ENCODE results near the gene VPS13D.

Gene VPS13D

GRCh38 chr1:12185918-12186678 lies 43.7 kb upstream of the VPS13D start:
- Histone ChIP-seq H3K4me1 (ENCODE audit: control insufficient read depth, insufficient read depth, low read length) (peaks cover 11% of the 10 kb centered on the region), H3K27me3 (ENCODE audit: control insufficient read depth, insufficient read depth, low read length, poor library complexity, severe bottlenecking) (no peaks in the 10 kb centered on the region), H3K27ac (ENCODE audit: insufficient read depth, low read depth, low read length, poor library complexity, severe bottlenecking) (no peak overlapping the region), H3K9me3 (ENCODE audit: control insufficient read depth, low read length) (no peaks in the 10 kb centered on the region), H3K36me3 (ENCODE audit: control insufficient read depth, insufficient read depth, low read length) (no peaks in the 10 kb centered on the region), H3K4me3 (ENCODE audit: insufficient read depth, low read depth, low read length) (no peak overlapping the region)
- 93% methylated on average over 13 of the region's 13 CpGs for WGBS, 2 experiments

- Histone ChIP-seq H3K9me3 (ENCODE audit: control insufficient read depth, low read length) (no peaks in the 10 kb centered on the region), H3K4me1 (ENCODE audit: control insufficient read depth, insufficient read depth, low read length) (peaks cover 11% of the 10 kb centered on the region), H3K27ac (ENCODE audit: insufficient read depth, low read depth, low read length, poor library complexity, severe bottlenecking) (no peak overlapping the region), H3K36me3 (ENCODE audit: control insufficient read depth, insufficient read depth, low read length) (no peaks in the 10 kb centered on the region), H3K27me3 (ENCODE audit: control insufficient read depth, insufficient read depth, low read length, poor library complexity, severe bottlenecking) (no peaks in the 10 kb centered on the region), H3K4me3 (ENCODE audit: insufficient read depth, low read depth, low read length) (no peak overlapping the region)
- WGBS, 2 experiments = 93 to 94% methylated on average over 4 of the region's 4 CpGs
Observed at GRCh38 chr1:12186679-12186985, 43.2 kb upstream of the VPS13D start.

DNA sequence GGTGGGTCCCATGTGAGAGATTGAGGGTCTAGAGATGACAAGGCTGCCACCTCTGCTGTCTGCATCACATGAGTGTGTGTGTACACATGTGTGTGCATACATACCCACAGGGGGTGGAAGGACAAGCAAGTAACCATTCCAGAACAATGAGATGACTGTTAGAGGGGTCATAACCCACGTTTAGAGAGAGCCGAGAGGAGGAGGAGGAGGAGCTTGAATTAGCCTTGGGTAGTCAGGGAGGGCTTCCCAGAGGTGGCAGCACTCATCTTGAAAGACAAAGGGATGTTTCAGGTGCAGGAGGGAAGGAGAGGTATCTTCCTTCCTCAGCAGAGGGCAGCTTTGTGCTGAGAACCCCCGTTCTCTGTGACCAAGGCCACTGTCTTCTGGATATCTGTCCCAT lies 41.7 kb upstream of the VPS13D start:
- Histone ChIP-seq H3K36me3 (ENCODE audit: control insufficient read depth, insufficient read depth, low read length) (no peaks in the 10 kb centered on the region), H3K27me3 (ENCODE audit: control insufficient read depth, insufficient read depth, low read length, poor library complexity, severe bottlenecking) (no peaks in the 10 kb centered on the region), H3K4me1 (ENCODE audit: control insufficient read depth, insufficient read depth, low read length) (peaks cover 11% of the 10 kb centered on the region), H3K4me3 (ENCODE audit: insufficient read depth, low read depth, low read length) (no peak overlapping the region), H3K27ac (ENCODE audit: insufficient read depth, low read depth, low read length, poor library complexity, severe bottlenecking) (no peak overlapping the region), H3K9me3 (ENCODE audit: control insufficient read depth, low read length) (no peaks in the 10 kb centered on the region)
- 44 to 49% methylated on average over 3 of the region's 3 CpGs for WGBS, 2 experiments

GRCh38 chr1:12188657-12189327 lies 41.0 kb upstream of the VPS13D start:
- H3K27ac ChIP-seq (ENCODE audit: insufficient read depth, low read depth, low read length, poor library complexity, severe bottlenecking) = no peak overlapping the region
- 85 to 88% methylated on average over 13 of the region's 13 CpGs for WGBS, 2 experiments
- H3K4me3 ChIP-seq (ENCODE audit: insufficient read depth, low read depth, low read length) = no peak overlapping the region
- H3K27me3 ChIP-seq (ENCODE audit: control insufficient read depth, insufficient read depth, low read length, poor library complexity, severe bottlenecking) = no peaks in the 10 kb centered on the region
- H3K9me3 ChIP-seq (ENCODE audit: control insufficient read depth, low read length) = no peaks in the 10 kb centered on the region
- no peaks in the 10 kb centered on the region for H3K36me3 ChIP-seq (ENCODE audit: control insufficient read depth, insufficient read depth, low read length)
- peaks cover 11% of the 10 kb centered on the region for H3K4me1 ChIP-seq (ENCODE audit: control insufficient read depth, insufficient read depth, low read length)

GRCh38 chr1:12189328-12189682 lies 40.5 kb upstream of the VPS13D start:
- WGBS, 2 experiments = 83% methylated on average over 5 of the region's 5 CpGs
- H3K4me1 ChIP-seq (ENCODE audit: control insufficient read depth, insufficient read depth, low read length) = peaks cover 8% of the 10 kb centered on the region

DNA sequence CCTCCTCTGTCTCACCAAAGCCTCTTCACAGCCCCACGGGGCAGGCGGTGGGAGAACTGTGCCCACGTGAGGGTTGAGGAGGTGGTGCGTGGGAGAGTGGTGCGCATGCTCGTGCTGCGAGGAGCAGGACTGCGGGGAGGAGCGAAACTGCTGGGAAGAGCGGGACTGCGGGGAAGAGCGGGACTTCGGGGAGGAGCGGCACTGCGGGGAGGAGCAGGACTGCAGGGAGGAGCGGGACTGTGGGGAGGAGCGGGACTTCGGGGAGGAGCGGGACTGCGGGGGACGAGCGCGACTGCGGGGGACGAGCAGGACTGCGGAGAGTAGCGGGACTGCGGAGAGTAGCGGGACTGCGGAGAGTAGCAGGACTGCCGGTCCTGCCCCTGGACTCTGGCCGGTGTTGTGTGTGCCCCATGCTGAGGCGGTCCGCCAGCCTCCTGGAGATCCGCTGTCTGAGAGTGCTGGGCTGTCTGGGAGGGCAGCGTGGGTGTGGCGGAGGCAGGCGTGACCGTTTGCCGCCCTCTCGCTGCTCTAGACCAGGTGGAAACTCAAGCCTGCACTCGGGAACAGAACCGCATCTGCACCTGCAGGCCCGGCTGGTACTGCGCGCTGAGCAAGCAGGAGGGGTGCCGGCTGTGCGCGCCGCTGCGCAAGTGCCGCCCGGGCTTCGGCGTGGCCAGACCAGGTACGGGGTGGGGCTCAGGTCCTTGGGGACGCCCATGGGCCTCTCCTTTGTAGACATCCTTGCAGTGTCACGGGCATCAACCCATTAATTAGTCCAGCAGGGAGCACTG lies 38.4 kb upstream of the VPS13D start:
- H3K27me3 ChIP-seq (ENCODE audit: control insufficient read depth, insufficient read depth, low read length, poor library complexity, severe bottlenecking) = no peaks in the 10 kb centered on the region
- H3K9me3 ChIP-seq (ENCODE audit: control insufficient read depth, low read length) = no peaks in the 10 kb centered on the region
- WGBS, 2 experiments = 91 to 92% methylated on average over 58 of the region's 58 CpGs
- H3K36me3 ChIP-seq (ENCODE audit: control insufficient read depth, insufficient read depth, low read length) = no peaks in the 10 kb centered on the region
- no peaks in the 10 kb centered on the region for H3K4me1 ChIP-seq (ENCODE audit: control insufficient read depth, insufficient read depth, low read length)
- H3K4me3 ChIP-seq (ENCODE audit: insufficient read depth, low read depth, low read length) = no peak overlapping the region
- H3K27ac ChIP-seq (ENCODE audit: insufficient read depth, low read depth, low read length, poor library complexity, severe bottlenecking) = no peak overlapping the region

More at GRCh38 chr1:12189328-12189682, 40.5 kb upstream of the VPS13D start:
- H3K36me3 ChIP-seq (ENCODE audit: control insufficient read depth, insufficient read depth, low read length) = no peaks in the 10 kb centered on the region
- H3K4me3 ChIP-seq (ENCODE audit: insufficient read depth, low read depth, low read length) = no peak overlapping the region
- H3K27ac ChIP-seq (ENCODE audit: insufficient read depth, low read depth, low read length, poor library complexity, severe bottlenecking) = no peak overlapping the region
- no peaks in the 10 kb centered on the region for H3K9me3 ChIP-seq (ENCODE audit: control insufficient read depth, low read length)
- H3K27me3 ChIP-seq (ENCODE audit: control insufficient read depth, insufficient read depth, low read length, poor library complexity, severe bottlenecking) = no peaks in the 10 kb centered on the region

- WGBS, 2 experiments = 94% methylated on average over 12 to 14 of the region's 14 CpGs
- Histone ChIP-seq H3K4me1 (ENCODE audit: control insufficient read depth, insufficient read depth, low read length) (peaks cover 9% of the 10 kb centered on the region), H3K27me3 (ENCODE audit: control insufficient read depth, insufficient read depth, low read length, poor library complexity, severe bottlenecking) (no peaks in the 10 kb centered on the region), H3K9me3 (ENCODE audit: control insufficient read depth, low read length) (no peaks in the 10 kb centered on the region), H3K36me3 (ENCODE audit: control insufficient read depth, insufficient read depth, low read length) (no peaks in the 10 kb centered on the region), H3K4me3 (ENCODE audit: insufficient read depth, low read depth, low read length) (no peak overlapping the region), H3K27ac (ENCODE audit: insufficient read depth, low read depth, low read length, poor library complexity, severe bottlenecking) (no peak overlapping the region)
Observed at GRCh38 chr1:12194666-12195216, 35.1 kb upstream of the VPS13D start.

DNA sequence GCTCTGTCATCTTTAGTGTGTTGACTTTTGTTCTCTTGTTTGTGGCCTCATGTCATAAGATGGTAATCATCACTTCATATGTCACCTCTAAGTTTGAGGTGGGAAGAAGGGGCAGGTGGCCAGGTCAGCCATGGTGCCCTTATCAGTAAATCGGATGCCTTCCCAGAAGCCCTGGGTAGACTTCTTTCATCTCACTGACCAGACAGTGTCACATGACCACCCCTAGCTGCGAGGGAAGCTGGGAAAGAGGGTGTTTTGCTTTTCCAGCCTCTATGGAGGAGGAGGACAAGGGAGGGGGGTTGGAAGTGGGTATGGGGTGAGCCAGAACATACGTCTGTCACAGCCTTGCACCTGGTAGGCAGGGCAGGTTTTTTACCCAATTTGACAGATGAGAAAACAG lies 34.4 kb upstream of the VPS13D start:
- Histone ChIP-seq H3K4me3 (ENCODE audit: insufficient read depth, low read depth, low read length) (no peak overlapping the region), H3K36me3 (ENCODE audit: control insufficient read depth, insufficient read depth, low read length) (no peaks in the 10 kb centered on the region), H3K4me1 (ENCODE audit: control insufficient read depth, insufficient read depth, low read length) (peaks cover 9% of the 10 kb centered on the region), H3K27ac (ENCODE audit: insufficient read depth, low read depth, low read length, poor library complexity, severe bottlenecking) (no peak overlapping the region), H3K27me3 (ENCODE audit: control insufficient read depth, insufficient read depth, low read length, poor library complexity, severe bottlenecking) (no peaks in the 10 kb centered on the region), H3K9me3 (ENCODE audit: control insufficient read depth, low read length) (no peaks in the 10 kb centered on the region)
- WGBS, 2 experiments = 78 to 81% methylated on average over 3 of the region's 3 CpGs

- Histone ChIP-seq H3K9me3 (ENCODE audit: control insufficient read depth, low read length) (no peaks in the 10 kb centered on the region), H3K4me1 (ENCODE audit: control insufficient read depth, insufficient read depth, low read length) (peaks cover 9% of the 10 kb centered on the region), H3K27me3 (ENCODE audit: control insufficient read depth, insufficient read depth, low read length, poor library complexity, severe bottlenecking) (no peaks in the 10 kb centered on the region), H3K36me3 (ENCODE audit: control insufficient read depth, insufficient read depth, low read length) (no peaks in the 10 kb centered on the region), H3K27ac (ENCODE audit: insufficient read depth, low read depth, low read length, poor library complexity, severe bottlenecking) (no peak overlapping the region), H3K4me3 (ENCODE audit: insufficient read depth, low read depth, low read length) (no peak overlapping the region)
- 57 to 60% methylated on average over 20 of the region's 20 CpGs for WGBS, 2 experiments
Observed at GRCh38 chr1:12196641-12197482, 33.0 kb upstream of the VPS13D start.
